Loucy (cell line): Measurements from ENCODE around the gene SDK1.

Experiments
- H2AFZ ChIP-seq: fragments of 200-600 bp; sonication (generic); 2 replicates; pipeline ENCODE4 v1.6.0; 2016; ENCODE audit warnings: antibody characterized with exemption, mild to moderate bottlenecking, low read length, moderate library complexity
- H3F3A ChIP-seq: fragments of 200-600 bp; 2 replicates; pipeline ENCODE4 v1.6.0; 2016; ENCODE audit warnings: antibody characterized with exemption, low read depth, mild to moderate bottlenecking
- H3K27me3 ChIP-seq: fragments of 200-600 bp; sonication (generic); 2 replicates; pipeline ENCODE4 v1.6.1; 2014; ENCODE audit warnings: low read length, mild to moderate bottlenecking; ENCODE audit not compliant: insufficient read depth, poor library complexity, severe bottlenecking
- H3K36me3 ChIP-seq: fragments of 200-600 bp; sonication (generic); 2 replicates; pipeline ENCODE4 v1.6.1; 2016; ENCODE audit warnings: low read length; ENCODE audit not compliant: insufficient read depth
- H3K4me1 ChIP-seq: fragments of 200-600 bp; sonication (generic); 2 replicates; pipeline ENCODE4 v1.5.1; 2014; ENCODE audit warnings: low read length, mild to moderate bottlenecking; ENCODE audit not compliant: insufficient read depth, poor library complexity, severe bottlenecking
- H3K4me2 ChIP-seq: fragments of 200-600 bp; sonication (generic); 2 replicates; pipeline ENCODE4 v1.6.0; 2014; ENCODE audit warnings: antibody characterized with exemption, low read length, low read depth, mild to moderate bottlenecking; ENCODE audit not compliant: poor library complexity, severe bottlenecking
- H3K4me3 ChIP-seq: fragments of 200-600 bp; sonication (generic); 2 replicates; pipeline ENCODE4 v1.5.1; 2014; ENCODE audit warnings: low read length, mild to moderate bottlenecking, mixed read lengths; ENCODE audit not compliant: poor library complexity, severe bottlenecking
- H3K79me2 ChIP-seq: fragments of 200-600 bp; sonication (generic); 2 replicates; pipeline ENCODE4 v1.6.1; 2014; ENCODE audit warnings: low read length; ENCODE audit not compliant: insufficient read depth
- H3K9ac ChIP-seq: fragments of 200-600 bp; sonication (generic); 2 replicates; pipeline ENCODE4 v1.6.0; 2014; ENCODE audit warnings: mild to moderate bottlenecking, low read depth, low read length, moderate library complexity; ENCODE audit not compliant: poor library complexity, severe bottlenecking
- H3K9me2 ChIP-seq: fragments of 200-600 bp; sonication (generic); replicated peaks from 2 replicates; pipeline ENCODE4 v1.6.1; 2016; ENCODE audit warnings: low read depth, low read length, mixed read lengths
- H3K9me3 ChIP-seq: fragments of 200-600 bp; sonication (generic); 2 replicates; pipeline ENCODE4 v1.6.1; 2014; ENCODE audit warnings: mild to moderate bottlenecking, antibody characterized with exemption, low read length, low read depth; ENCODE audit not compliant: insufficient read depth
- H4K20me1 ChIP-seq: fragments of 200-600 bp; sonication (generic); 2 replicates; pipeline ENCODE4 v1.6.0; 2014; ENCODE audit warnings: antibody characterized with exemption, low read length, mild to moderate bottlenecking; ENCODE audit not compliant: insufficient read depth, poor library complexity, severe bottlenecking
- CTCF ChIP-seq: fragments of 200-600 bp; sonication (generic); conservative IDR thresholded peaks from 2 replicates; pipeline ENCODE4 v1.5.1; 2014; ENCODE audit warnings: mild to moderate bottlenecking, antibody characterized with exemption, low read length
- EZH2phosphoT487 ChIP-seq: fragments of 200-600 bp; IDR thresholded peaks from 2 replicates; pipeline ENCODE4 v1.6.1; 2018; ENCODE audit warnings: antibody characterized with exemption, mild to moderate bottlenecking, moderate library complexity, borderline replicate concordance

SDK1 gene

GRCh38 chr7:4014346-4015050 lies 713.4 kb downstream of the SDK1 start:
- no peaks in the 10 kb centered on the region for H3K36me3 ChIP-seq
- no peak overlapping the region for H2AFZ ChIP-seq
- H3K4me1 ChIP-seq: no peaks in the 10 kb centered on the region
- no peaks in the 10 kb centered on the region for H3K9me2 ChIP-seq
- H3F3A ChIP-seq: no peaks in the 10 kb centered on the region
- H3K9ac ChIP-seq: no peak overlapping the region
- H3K4me3 ChIP-seq: no peak overlapping the region
- TF ChIP-seq CTCF (no peak), EZH2phosphoT487 (no peak)
- peaks cover 9% of the 10 kb centered on the region; the same call in 1 of the 2 replicates for H3K9me3 ChIP-seq
- H3K27me3 ChIP-seq: no peaks in the 10 kb centered on the region
- H3K79me2 ChIP-seq: no peaks in the 10 kb centered on the region
- no peak overlapping the region for H3K4me2 ChIP-seq
- no peaks in the 10 kb centered on the region for H4K20me1 ChIP-seq

GRCh38 chr7:4015371-4015770 lies 714.3 kb downstream of the SDK1 start:
- Histone ChIP-seq H3K9me2 (no peaks in the 10 kb centered on the region), H2AFZ (no peak overlapping the region), H3K9me3 (peaks cover 9% of the 10 kb centered on the region; the same call in 1 of the 2 replicates), H3F3A (no peaks in the 10 kb centered on the region), H4K20me1 (no peaks in the 10 kb centered on the region), H3K27me3 (no peaks in the 10 kb centered on the region), H3K4me3 (no peak overlapping the region), H3K9ac (no peak overlapping the region), H3K36me3 (no peaks in the 10 kb centered on the region), H3K79me2 (no peaks in the 10 kb centered on the region), H3K4me1 (no peaks in the 10 kb centered on the region), H3K4me2 (no peak overlapping the region)
- TF ChIP-seq EZH2phosphoT487 (no peak), CTCF (no peak)

GRCh38 chr7:4015996-4016395 lies 714.9 kb downstream of the SDK1 start:
- H3K27me3 ChIP-seq: no peaks in the 10 kb centered on the region
- TF ChIP-seq CTCF: no peak
- no peak for TF ChIP-seq EZH2phosphoT487
- no peaks in the 10 kb centered on the region for H3F3A ChIP-seq
- no peaks in the 10 kb centered on the region for H3K79me2 ChIP-seq
- no peak overlapping the region for H3K4me3 ChIP-seq
- no peak overlapping the region for H3K4me2 ChIP-seq
- H4K20me1 ChIP-seq: no peaks in the 10 kb centered on the region
- no peaks in the 10 kb centered on the region for H3K36me3 ChIP-seq
- H3K9ac ChIP-seq: no peak overlapping the region
- H3K9me3 ChIP-seq: peaks cover 9% of the 10 kb centered on the region; the same call in 1 of the 2 replicates
- H2AFZ ChIP-seq: no peak overlapping the region
- H3K9me2 ChIP-seq: no peaks in the 10 kb centered on the region
- no peaks in the 10 kb centered on the region for H3K4me1 ChIP-seq
